ENCODE data around the gene PHACTR2. TPM values are rescaled to one million over a fixed set of nuclear protein-coding genes. Genes with fewer than 3 reads are reported as not detected.

Gene PHACTR2
- total and polyA plus RNA-seq, 8 donors: 3.0 to 126 (median 33.9) TPM

GRCh38 chr6:143836150-143836549 lies 158.4 kb downstream of the PHACTR2 start:
- 91 to 97% (median 96%) methylated on average over 2 of the region's 2 CpGs for WGBS, 5 donors
- intact Hi-C loops (cut with DNase I; ENCODE audit: low total_unique reads): no loop called here
- DNase-seq: no peak
- Histone ChIP-seq H3K27me3 (no peaks in the 10 kb centered on the region), H3K9me3 (no peaks in the 10 kb centered on the region), H3K27ac (no peak overlapping the region), H3K4me1 (peaks cover 0 to 12% (median 7%) of the 10 kb centered on the region in 4 donors), H3K4me3 (no peak overlapping the region), H3K36me3 (peaks cover 0 to 4% (median 0%) of the 10 kb centered on the region in 4 donors)
- TF ChIP-seq POLR2AphosphoS5 (IDR thresholded peaks at IDR 0.05) (no peak), CTCF (IDR thresholded peaks at IDR 0.05) (no peak), EP300 (IDR thresholded peaks at IDR 0.05) (no peak), POLR2A (IDR thresholded peaks at IDR 0.05) (no peak)

GRCh38 chr6:143838395-143838794 lies 160.6 kb downstream of the PHACTR2 start:
- Histone ChIP-seq H3K27me3 (no peaks in the 10 kb centered on the region), H3K27ac (peak overlapping the region in 3 of 5 donors; percentile 15 to 38 (median 19)), H3K9me3 (no peaks in the 10 kb centered on the region), H3K36me3 (no peaks in the 10 kb centered on the region), H3K4me3 (no peak overlapping the region), H3K4me1 (peaks cover 0 to 18% (median 11%) of the 10 kb centered on the region in 4 donors)
- WGBS, 5 donors: 41 to 69% (median 52%) methylated on average over 5 of the region's 5 CpGs
- peak in 1 of 2 donors; percentile 86 for DNase-seq
- no peak for TF ChIP-seq CTCF (IDR thresholded peaks at IDR 0.05)
- peak in 1 of 3 donors; percentile 59 for TF ChIP-seq POLR2AphosphoS5 (IDR thresholded peaks at IDR 0.05)
- no peak for TF ChIP-seq EP300 (IDR thresholded peaks at IDR 0.05)
- intact Hi-C loops (cut with DNase I; ENCODE audit: low total_unique reads): no loop called here

GRCh38 chr6:143839196-143839595 lies 161.4 kb downstream of the PHACTR2 start:
- WGBS, 5 donors: 73 to 84% (median 75%) methylated on average over 4 of the region's 4 CpGs
- Histone ChIP-seq H3K36me3 (no peaks in the 10 kb centered on the region), H3K9me3 (no peaks in the 10 kb centered on the region), H3K27ac (peak overlapping the region in 3 of 5 donors; percentile 15 to 42 (median 19)), H3K4me3 (no peak overlapping the region), H3K27me3 (no peaks in the 10 kb centered on the region), H3K4me1 (peaks cover 5 to 25% (median 18%) of the 10 kb centered on the region in 4 donors)
- TF ChIP-seq EP300 (IDR thresholded peaks at IDR 0.05) (no peak), POLR2A (IDR thresholded peaks at IDR 0.05) (no peak), POLR2AphosphoS5 (IDR thresholded peaks at IDR 0.05) (no peak), CTCF (IDR thresholded peaks at IDR 0.05) (no peak)
- no peak for DNase-seq
- intact Hi-C loops (cut with DNase I; ENCODE audit: low total_unique reads): no loop called here

- no peak for DNase-seq
- Histone ChIP-seq H3K27ac (peak overlapping the region in 2 of 5 donors; percentile 34 to 47), H3K27me3 (no peaks in the 10 kb centered on the region), H3K9me3 (no peaks in the 10 kb centered on the region), H3K36me3 (peaks cover 7 to 14% (median 10%) of the 10 kb centered on the region in 4 donors), H3K4me3 (no peak overlapping the region), H3K4me1 (peaks cover 8 to 37% (median 25%) of the 10 kb centered on the region in 4 donors)
- TF ChIP-seq CTCF (IDR thresholded peaks at IDR 0.05) (no peak), POLR2A (IDR thresholded peaks at IDR 0.05) (no peak), EP300 (IDR thresholded peaks at IDR 0.05) (no peak), POLR2AphosphoS5 (IDR thresholded peaks at IDR 0.05) (peak in 1 of 3 donors; percentile 11)
- 62 to 83% (median 74%) methylated on average over 6 of the region's 6 CpGs for WGBS, 5 donors
- intact Hi-C loops (cut with DNase I; ENCODE audit: low total_unique reads): loop anchor here (10.0 kb wide), 1 partner anchor 266 kb away; no protein-coding TSS in a partner anchor
Measured at GRCh38 chr6:143840595-143841265, 163.0 kb downstream of the PHACTR2 start.
